Upper lobe of left lung (tissue), 4 donors: ENCODE results near the gene RTP3.

Source experiments
- CTCF ChIP-seq, 6 experiments: fragments of 450-650 bp in 4 of 6; fragments of 200-600 bp in 2 of 6; sonication (generic) in 2 of 6; IDR thresholded peaks; one replicate each; pipeline ENCODE4 v1.5.1; 2016 to 2019; ENCODE audit warnings: antibody characterized with exemption in 6 of 6
- POLR2A ChIP-seq, 4 donors: fragments of 450-650 bp; IDR thresholded peaks; one replicate each; pipeline ENCODE4 v1.5.1; 2016 to 2017; ENCODE audit warnings: antibody characterized with exemption in 4 of 4, mild to moderate bottlenecking in 2 of 4
- POLR2AphosphoS5 ChIP-seq, 2 donors: sonication (generic); formaldehyde crosslinking; IDR thresholded peaks; one replicate each; pipeline ENCODE4 v1.5.1; 2017; ENCODE audit warnings: antibody characterized with exemption in 2 of 2

- TF ChIP-seq POLR2A (IDR thresholded peaks at IDR 0.05) (no peak), CTCF (IDR thresholded peaks at IDR 0.05) (no peak), POLR2AphosphoS5 (IDR thresholded peaks at IDR 0.05) (no peak)
Observed at GRCh38 chr3:46477756-46478155, 20.0 kb upstream of the RTP3 start.
